K562 (cell line): ENCODE results near the gene FAM110D. TPM values are rescaled to one million over a fixed set of nuclear protein-coding genes. Genes with fewer than 3 reads are reported as not detected.

Source experiments
- ATAC-seq: fragments of 200-7000 bp; cut with Tn5 transposase; 3 replicates; pipeline ENCODE4 v1.9.1; 2020; ENCODE audit warnings: moderate library complexity
- BruUV-seq: library from RNA; stranded (reverse); fragments of 400-500 nt; replicated peaks from 2 replicates; lab custom pipeline; 2021; lab: Mats Ljungman, UMichigan
- CTCF ChIA-PET: fragments of 300-600 bp; formaldehyde crosslinking; extraction: SDS; loops from one replicate; lab custom pipeline; 2021; ENCODE audit warnings: low intra/inter-chr PET ratio; lab: Yijun Ruan, JAX
- POLR2A ChIA-PET: fragments of 300-600, 350-650 bp; sonication (Branson Sonifier 250); formaldehyde crosslinking; extraction: SDS; loops from one replicate; lab custom pipeline; 2021; ENCODE audit warnings: antibody characterized with exemption, inconsistent platforms; lab: Yijun Ruan, JAX
- DNase-seq, 4 experiments: peaks; one replicate each; pipeline versions ENCODE4 v3.0.0 to v3.0.0-alpha.2; 2011 to 2018; ENCODE audit warnings: low spot score in 3 of 4, mixed read lengths in 3 of 4; ENCODE audit errors: extremely low read depth in 1 of 4
- FAIRE-seq: peaks from 2 replicates; lab custom pipeline; 2011; peaks lifted over from hg19 to GRCh38; lab: Jason Lieb, UNC
- H2AFZ ChIP-seq: 2 replicates; pipeline ENCODE4 v1.6.0; 2011; ENCODE audit warnings: low read depth, low read length, control low read depth, inconsistent platforms
- H3K27ac ChIP-seq: fragments of 200-600 bp; 3 replicates; pipeline ENCODE4 v1.8.0; 2011; ENCODE audit warnings: low read depth, mild to moderate bottlenecking, control low read depth, inconsistent platforms, low read length, moderate library complexity, mixed read lengths; ENCODE audit errors: extremely low read depth
- H3K27me3 ChIP-seq, 2 experiments: fragments of 300-600 bp in 1 of 2; 2 replicates in 1 of 2; 3 replicates in 1 of 2; pipeline versions ENCODE4 v1.6.0 to v1.8.0; 2011; ENCODE audit warnings: inconsistent platforms in 2 of 2, low read length in 2 of 2, mild to moderate bottlenecking in 1 of 2, mixed read lengths in 1 of 2, moderate library complexity in 1 of 2; ENCODE audit not compliant: control insufficient read depth in 2 of 2, insufficient read depth in 2 of 2
- H3K36me3 ChIP-seq: fragments of 300-600 bp; 3 replicates; pipeline ENCODE4 v1.8.0; 2011; ENCODE audit warnings: mild to moderate bottlenecking, low read length, inconsistent platforms; ENCODE audit not compliant: control insufficient read depth, insufficient read depth
- H3K4me1 ChIP-seq, 2 experiments: fragments of 200-600 bp in 1 of 2; replicated peaks in 1 of 2; 2 replicates in 1 of 2; 3 replicates in 1 of 2; pipeline versions ENCODE4 v1.5.1 to v1.8.0; 2011; ENCODE audit warnings: inconsistent platforms in 2 of 2, low read length in 2 of 2, mild to moderate bottlenecking in 1 of 2, mixed read lengths in 1 of 2, moderate library complexity in 1 of 2; ENCODE audit not compliant: control insufficient read depth in 2 of 2, insufficient read depth in 2 of 2
- H3K4me2 ChIP-seq: 2 replicates; pipeline ENCODE4 v1.6.1; 2011; ENCODE audit warnings: low read length, control low read depth, inconsistent platforms, mixed read lengths; ENCODE audit not compliant: insufficient read depth
- H3K4me3 ChIP-seq: fragments of 200-600 bp; sonication (generic), shearing (Covaris generic); 2 replicates; pipeline ENCODE4 v1.5.1; 2016; ENCODE audit warnings: control low read depth, inconsistent platforms
- H3K79me2 ChIP-seq: fragments of 200-600 bp; 3 replicates; pipeline ENCODE4 v1.8.0; 2011; ENCODE audit warnings: low read length, inconsistent platforms; ENCODE audit not compliant: control insufficient read depth, insufficient read depth
- H3K9ac ChIP-seq, 2 experiments: 2 replicates each; pipeline versions ENCODE4 v1.6.0 to v1.6.1; 2011; ENCODE audit warnings: low read depth in 2 of 2, low read length in 2 of 2, control low read depth in 1 of 2, inconsistent platforms in 1 of 2, mild to moderate bottlenecking in 1 of 2, mixed read lengths in 1 of 2; ENCODE audit not compliant: insufficient read depth in 1 of 2
- H3K9me1 ChIP-seq: one replicate; pipeline ENCODE4 v1.6.0; 2011; ENCODE audit warnings: inconsistent platforms, mild to moderate bottlenecking, low read length, moderate library complexity; ENCODE audit not compliant: control insufficient read depth, insufficient read depth
- H3K9me3 ChIP-seq: replicated peaks from 2 replicates; pipeline ENCODE4 v1.5.1; 2011; ENCODE audit warnings: low read depth, low read length, inconsistent platforms; ENCODE audit not compliant: control insufficient read depth, insufficient read depth
- H4K20me1 ChIP-seq: replicated peaks from 2 replicates; pipeline ENCODE4 v1.6.1; 2011; ENCODE audit warnings: low read length, inconsistent platforms, mixed read lengths; ENCODE audit not compliant: control insufficient read depth, insufficient read depth
- BCL6 ChIP-seq: fragments of 250-450 bp; sonication (Bioruptor Pico); IDR thresholded peaks from 2 replicates; pipeline ENCODE4 v1.4.0; 2020
- CEBPG ChIP-seq, 3 experiments: fragments of 200-800 bp in 1 of 3; sonication (Bioruptor generic) in 1 of 3; sonication (generic) in 1 of 3; formaldehyde crosslinking in 1 of 3; IDR thresholded peaks in 2 of 3; conservative IDR thresholded peaks in 1 of 3; 2 replicates each; pipeline versions ENCODE4 v1.6.1 to v1.8.0; 2016 to 2022; ENCODE audit warnings: missing compliant biosample characterization in 2 of 3, missing genetic modification characterization in 2 of 3, mild to moderate bottlenecking in 1 of 3, missing genetic modification reagents in 1 of 3
- CTBP1 ChIP-seq: fragments of 450-650 bp; IDR thresholded peaks from 2 replicates; pipeline ENCODE4 v1.6.1; 2016; ENCODE audit warnings: borderline replicate concordance
- CTCFL ChIP-seq: IDR thresholded peaks from 2 replicates; pipeline ENCODE4 v1.6.1; 2011; ENCODE audit warnings: borderline replicate concordance, low read depth, mild to moderate bottlenecking, moderate library complexity, low read length; ENCODE audit not compliant: insufficient read depth, poor library complexity, severe bottlenecking
- MTA2 ChIP-seq: fragments of 450-650 bp; IDR thresholded peaks from 2 replicates; pipeline ENCODE4 v1.6.1; 2016; ENCODE audit warnings: low read depth
- MXD1 ChIP-seq: fragments of 250-450 bp; sonication (Bioruptor Pico); IDR thresholded peaks from 2 replicates; pipeline ENCODE4 v1.8.0; 2021; ENCODE audit warnings: borderline replicate concordance, mild to moderate bottlenecking, moderate library complexity; ENCODE audit not compliant: poor library complexity, severe bottlenecking
- POLR3G ChIP-seq: IDR thresholded peaks from 2 replicates; pipeline ENCODE4 v1.6.1; 2011; ENCODE audit not compliant: insufficient read length, insufficient replicate concordance; ENCODE audit errors: extremely low read depth
- PTRF ChIP-seq: fragments of 450-650 bp; IDR thresholded peaks from 2 replicates; pipeline ENCODE4 v1.6.1; 2016; ENCODE audit warnings: mild to moderate bottlenecking, missing genetic modification characterization, missing compliant biosample characterization
- SAFB2 ChIP-seq: fragments of 200-400 bp; formaldehyde crosslinking; IDR thresholded peaks from 2 replicates; pipeline ENCODE4 v1.6.1; 2018; ENCODE audit warnings: borderline replicate concordance, low read length, low read depth, moderate library complexity; ENCODE audit not compliant: severe bottlenecking
- SAP30 ChIP-seq: fragments of 200-600 bp; sonication (generic); IDR thresholded peaks from 2 replicates; pipeline ENCODE4 v1.6.1; 2012; ENCODE audit warnings: borderline replicate concordance, low read depth, mild to moderate bottlenecking, moderate library complexity, low read length, control low read depth, inconsistent platforms; ENCODE audit not compliant: insufficient read depth, poor library complexity, severe bottlenecking
- SOX6 ChIP-seq: fragments of 450-650 bp; IDR thresholded peaks from 2 replicates; pipeline ENCODE4 v1.6.1; 2014; ENCODE audit warnings: mild to moderate bottlenecking
- SRF ChIP-seq, 2 experiments: fragments of 250-450, 450-650 bp in 1 of 2; sonication (Bioruptor Pico) in 1 of 2; sonication (generic) in 1 of 2; formaldehyde crosslinking; IDR thresholded peaks; 2 replicates each; pipeline versions ENCODE4 v1.5.0 to v1.5.1; 2020 to 2022; ENCODE audit warnings: mild to moderate bottlenecking in 1 of 2, missing genetic modification reagents in 1 of 2
- THRAP3 ChIP-seq: fragments of 450-650 bp; IDR thresholded peaks from 2 replicates; pipeline ENCODE4 v1.6.1; 2016; ENCODE audit warnings: mild to moderate bottlenecking, inconsistent platforms, borderline replicate concordance
- TRIM25 ChIP-seq: fragments of 450-650 bp; IDR thresholded peaks from 2 replicates; pipeline ENCODE4 v1.7.0; 2016; ENCODE audit warnings: borderline replicate concordance
- ZNF75A ChIP-seq: fragments of 450-650 bp; formaldehyde crosslinking; IDR thresholded peaks from 2 replicates; pipeline ENCODE4 v1.4.0; 2020; ENCODE audit warnings: mild to moderate bottlenecking
- WGBS: fragments of 100-300 bp; shearing (Covaris generic); methylation state at CpG from one replicate; pipeline ENCODE4 v1.1.6; 2016; ENCODE audit warnings: low coverage, mixed read lengths; ENCODE audit not compliant: insufficient coverage; ENCODE audit errors: missing lambda C conversion rate; 5-methylcytosine and 5-hydroxymethylcytosine counted together
- in situ Hi-C: fragments of 300-500 bp; cut with MboI; formaldehyde crosslinking; loops from 4 replicates; pipeline ENCODE4 v1.15.0; 2018; ENCODE audit warnings: inconsistent platforms, mixed read lengths
- intact Hi-C: fragments of 100-400 bp; cut with micrococcal nuclease; formaldehyde crosslinking; loops from 2 replicates; pipeline ENCODE4 v1.14.2; 2022
- polyA plus RNA-seq, 8 experiments: library from polyadenylated mRNA; depleted of rRNA in 4 of 8; stranded (reverse) in 5 of 8; unstranded in 3 of 8; fragments of >200 nt; fragmentation: Nextera tagmentation in 2 of 8; fragmentation: Illumina TruSeq in 1 of 8; extraction: Ambion mirVana in 2 of 8; extraction: Trizol in 1 of 8; gene quantifications; 2 replicates each; pipeline versions ENCODE4 v1.2.1 to v1.2.3, GENCODE V29; 2011 to 2014; ENCODE audit warnings: inconsistent platforms in 1 of 8, missing spikeins in 1 of 8
- total RNA-seq, 7 experiments: library from RNA; depleted of rRNA in 6 of 7; stranded (reverse); fragments of >200 nt in 6 of 7; fragmentation: Illumina TruSeq in 2 of 7; extraction: Trizol in 2 of 7; gene quantifications; 2 replicates each; pipeline versions ENCODE4 v1.2.1 to v1.2.3, GENCODE V29; 2011 to 2021; ENCODE audit warnings: low replicate concordance in 1 of 7

FAM110D gene
- total and polyA plus RNA-seq, 9 of the 15 experiments (the other 6 are each of a cell fraction or from before 2014, with no cell fraction given), result 0.04 to 1.1 (median 0.33) TPM

- ATAC-seq (peak; percentile 63), FAIRE-seq (no peak), DNase-seq (peak; percentile 72 to 81 (median 78))
- H2AFZ ChIP-seq, result peak overlapping the region; percentile 71
- ChIA-PET CTCF (interaction anchor here (0.5 to 2.5 kb wide), 7 partner anchors 22 to 269 kb away, joined by 3 to 20 read pairs (median 6); partner anchors contain the start of gene CEP85), POLR2A (interaction anchor here (0.6 to 1.1 kb wide), 3 partner anchors 16 to 118 kb away, joined by 3 to 7 read pairs (median 3); partner anchors contain the start of gene SLC30A2)
- WGBS, result 15% methylated on average over 62 of the region's 72 CpGs
- H3K27ac ChIP-seq, result no peak overlapping the region
- BruUV-seq, result no TSS peak
- peak overlapping the region; percentile 40 for H3K4me3 ChIP-seq
- H4K20me1 ChIP-seq, result no peaks in the 10 kb centered on the region
- H3K36me3 ChIP-seq, result no peaks in the 10 kb centered on the region
- H3K27me3 ChIP-seq, result no peaks in the 10 kb centered on the region
- H3K9me1 ChIP-seq, result no peaks in the 10 kb centered on the region
- H3K9ac ChIP-seq, result peak overlapping the region; percentile 7 to 90; a peak in 3 of 4 replicates
- H3K9me3 ChIP-seq, result no peaks in the 10 kb centered on the region
- H3K4me1 ChIP-seq, result peaks cover 31 to 50% of the 10 kb centered on the region in 2 experiments
- H3K79me2 ChIP-seq, result no peaks in the 10 kb centered on the region; the same call in 2 of the 3 replicates
- intact Hi-C loops (no loop called here), in situ Hi-C loops (no loop called here)
- H3K4me2 ChIP-seq, result peak overlapping the region; percentile 54
- TF ChIP-seq CTBP1 (peak; percentile 81), TRIM25 (no peak), POLR3G (no peak), CTCFL (peak; percentile 82), PTRF (tag) (no peak), MXD1 (CRISPR knock-in tag) (no peak), MTA2 (no peak), SAP30 (no peak), CEBPG (CRISPR knock-in tag; IDR thresholded peaks at IDR 0.05) (no peak), CEBPG (tag; conservative IDR thresholded peaks at IDR 0.05 in 1 of 2, IDR thresholded peaks at IDR 0.05 in 1 of 2) (no peak), SAFB2 (no peak), THRAP3 (no peak), SOX6 (peak; percentile 54), SRF (CRISPR knock-in tag; IDR thresholded peaks at IDR 0.05) (no peak), ZNF75A (CRISPR knock-in tag) (no peak), BCL6 (CRISPR knock-in tag) (no peak)
These were observed 5.4 kb downstream of the FAM110D start for GRCh38 chr1:26164036-26164860.
